ENCODE results near the gene PDIA3.
"Not testable (repeated sequence)": the region's sequence is repeated elsewhere in the genome, so short reads cannot be mapped to it uniquely, and the experiment has no call there.

The PDIA3 gene

DNA sequence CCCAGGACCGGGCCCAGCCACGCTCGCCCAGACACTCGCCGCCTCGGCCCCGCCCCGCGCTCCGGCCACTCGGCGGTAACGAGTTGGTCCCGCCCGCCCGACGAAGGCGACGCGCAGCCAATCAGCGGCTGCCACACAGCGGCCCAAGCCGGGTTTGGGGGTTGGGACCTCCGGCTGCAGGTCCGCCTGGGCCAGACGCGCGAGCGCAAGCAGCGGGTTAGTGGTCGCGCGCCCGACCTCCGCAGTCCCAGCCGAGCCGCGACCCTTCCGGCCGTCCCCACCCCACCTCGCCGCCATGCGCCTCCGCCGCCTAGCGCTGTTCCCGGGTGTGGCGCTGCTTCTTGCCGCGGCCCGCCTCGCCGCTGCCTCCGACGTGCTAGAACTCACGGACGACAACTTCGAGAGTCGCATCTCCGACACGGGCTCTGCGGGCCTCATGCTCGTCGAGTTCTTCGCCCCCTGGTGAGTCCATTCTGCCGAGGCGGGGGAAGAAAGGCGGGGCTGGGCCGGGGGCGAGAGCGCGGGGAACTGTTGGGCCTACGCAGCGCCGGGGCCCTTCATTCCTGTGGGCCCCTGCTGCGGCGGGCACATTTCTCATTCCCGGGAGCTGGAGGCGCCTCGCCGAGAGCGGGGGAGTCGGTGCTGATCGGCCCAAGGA is at the start of gene PDIA3:
Gene PDIA3 (plus strand): TSS at position 194 of the 658 bp plus-strand sequence. CDS start 102 bp downstream, at position 296.
- DNase-seq: peak; percentile 57

- no peak for DNase-seq
Observed at GRCh38 chr15:43702174-43702573, 44.1 kb upstream of the PDIA3 start.

DNA sequence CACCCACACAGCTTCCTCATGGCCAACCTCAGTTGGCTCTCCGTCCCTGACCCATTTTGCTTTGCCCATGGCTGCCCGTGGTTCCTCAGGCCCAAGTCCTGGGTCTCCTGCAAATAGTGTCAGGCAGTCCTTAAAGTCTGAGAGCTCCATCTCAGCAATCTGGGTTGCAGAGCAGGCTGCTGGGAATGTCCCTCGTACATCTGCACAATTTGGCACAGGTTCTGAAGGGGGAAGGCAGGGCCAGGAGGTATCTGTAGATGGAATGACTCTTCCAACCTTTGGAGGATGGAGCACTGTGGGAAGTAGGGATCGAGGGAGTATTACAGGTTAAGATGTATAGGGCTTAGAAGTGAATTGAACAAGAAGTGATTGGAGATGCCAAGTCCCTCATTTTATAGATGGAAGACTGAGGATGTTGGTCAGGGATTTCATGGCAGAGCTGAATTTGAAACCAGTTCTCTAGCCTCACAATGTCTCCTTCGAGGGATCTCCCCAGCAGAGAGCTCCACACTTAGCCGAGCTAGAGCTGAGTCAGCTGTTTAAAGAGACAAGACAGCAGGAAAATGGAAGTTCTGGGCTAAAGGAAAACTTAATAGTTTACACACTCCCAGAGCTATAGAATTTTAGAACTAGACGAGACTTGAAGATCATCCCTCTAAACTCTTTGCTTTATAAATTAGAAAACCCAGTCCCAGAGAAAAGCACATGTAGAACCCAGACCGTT is 43.4 kb upstream of the PDIA3 start:
- no peak for DNase-seq

GRCh38 chr15:43710431-43711131 is 35.7 kb upstream of the PDIA3 start:
- not testable (repeated sequence) for DNase-seq

- no peak for DNase-seq
Observed at GRCh38 chr15:43723151-43723550, 23.1 kb upstream of the PDIA3 start.

- not testable (repeated sequence) for DNase-seq
Observed at GRCh38 chr15:43726306-43726705, 19.9 kb upstream of the PDIA3 start.

DNA sequence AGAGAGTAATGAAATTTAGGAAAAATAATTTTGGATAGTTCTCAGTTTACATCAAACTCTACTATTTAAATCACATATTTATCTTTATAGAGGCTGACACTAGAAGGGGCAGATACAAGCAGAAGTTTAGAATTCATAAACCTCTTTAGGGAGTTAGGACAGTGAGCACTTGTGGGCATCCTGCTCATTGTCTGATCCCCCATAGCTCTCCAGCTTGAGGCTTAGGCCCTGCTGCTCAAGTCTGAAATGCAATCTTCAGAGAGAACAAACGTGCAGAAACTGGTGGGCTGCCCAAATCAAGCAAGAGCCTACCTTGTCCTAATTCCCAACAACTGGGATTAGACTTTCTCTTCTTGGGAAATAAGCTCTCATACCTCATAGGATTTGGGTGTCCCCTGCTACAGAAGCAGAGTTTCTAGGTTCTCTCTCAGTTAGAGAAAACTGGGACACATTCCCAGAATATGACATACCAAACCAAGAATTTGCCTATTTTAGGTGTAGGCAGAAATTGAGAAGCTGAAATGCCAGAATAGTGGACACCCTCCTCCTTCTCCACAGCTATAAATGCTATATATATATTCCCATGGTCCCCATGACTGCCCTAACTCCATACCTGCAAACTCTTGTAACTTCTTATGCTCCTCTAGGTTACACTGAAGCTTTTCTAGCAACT is 18.0 kb upstream of the PDIA3 start:
- DNase-seq: not testable (repeated sequence)

DNA sequence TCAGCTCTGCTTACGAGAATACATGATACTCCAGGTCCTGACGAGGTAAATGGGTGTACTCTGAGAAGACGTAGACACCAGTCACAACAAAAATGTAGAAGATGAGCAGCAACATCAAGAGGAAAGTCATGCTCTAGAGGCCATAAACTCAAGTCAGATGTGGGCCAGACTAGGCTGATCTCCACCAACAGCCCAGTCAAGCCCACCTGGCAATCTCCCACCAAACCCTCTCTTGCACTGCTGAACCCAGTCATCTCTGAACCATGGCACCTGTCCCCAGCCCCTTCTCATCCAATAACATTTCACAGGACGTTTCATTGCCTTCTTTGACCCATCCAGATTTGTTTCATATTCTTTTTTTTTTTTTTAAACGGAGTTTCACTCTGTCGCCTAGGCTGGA is 10.8 kb upstream of the PDIA3 start:
- no peak for DNase-seq

GRCh38 chr15:43746903-43747309 is 668 bp downstream of the PDIA3 start:
- DNase-seq: not testable (repeated sequence)

GRCh38 chr15:43748376-43748775 is 2.1 kb downstream of the PDIA3 start:
- DNase-seq: no peak

GRCh38 chr15:43749690-43750345 is 3.6 kb downstream of the PDIA3 start:
- DNase-seq: no peak

- DNase-seq: no peak
Observed at GRCh38 chr15:43751885-43752284, 5.6 kb downstream of the PDIA3 start.

DNA sequence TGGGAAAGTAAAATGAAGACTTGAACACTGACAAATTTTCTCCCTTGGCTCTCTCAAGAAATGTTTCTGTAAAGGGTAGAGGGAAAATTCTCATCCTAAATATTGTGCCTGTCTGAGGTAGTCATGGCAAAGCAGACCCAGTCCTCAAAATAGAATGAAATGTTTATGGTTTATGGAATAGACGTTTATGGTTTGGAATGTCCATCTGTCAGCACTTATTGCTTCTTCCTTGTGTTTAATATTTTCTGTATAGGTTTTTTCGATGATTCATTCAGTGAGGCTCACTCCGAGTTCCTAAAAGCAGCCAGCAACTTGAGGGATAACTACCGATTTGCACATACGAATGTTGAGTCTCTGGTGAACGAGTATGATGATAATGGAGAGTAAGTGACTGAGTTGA is 16.6 kb downstream of the PDIA3 start:
- DNase-seq: no peak

DNA sequence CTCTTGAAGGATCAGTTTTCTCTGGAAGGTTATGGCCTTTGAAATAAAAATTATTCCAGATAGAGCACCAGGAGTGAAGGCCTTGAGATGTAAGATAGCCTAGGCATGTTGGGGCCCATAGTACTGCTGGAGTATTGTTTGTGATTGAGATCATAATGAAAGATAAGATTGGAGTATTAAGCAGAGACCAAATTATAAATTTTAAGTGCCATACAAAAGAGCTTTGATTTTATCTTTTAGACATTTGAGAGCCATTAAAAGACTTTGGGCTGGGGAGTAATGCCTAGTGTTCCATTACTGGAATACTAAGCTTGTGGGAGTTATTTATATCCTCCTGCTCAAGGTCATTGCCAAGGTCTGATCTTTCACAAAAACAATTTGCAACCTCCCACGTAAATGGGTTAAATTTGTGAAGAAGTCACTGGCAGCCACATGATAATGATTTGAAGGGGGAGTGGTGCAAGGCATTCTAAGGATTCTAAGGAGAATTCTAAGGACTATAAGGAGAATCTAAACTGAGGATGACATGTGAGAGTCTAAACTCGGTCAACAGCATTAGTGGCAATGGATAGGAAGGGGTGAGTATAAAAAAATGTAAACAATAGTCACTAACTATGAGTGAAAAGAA is 17.7 kb downstream of the PDIA3 start:
- DNase-seq: no peak

DNA sequence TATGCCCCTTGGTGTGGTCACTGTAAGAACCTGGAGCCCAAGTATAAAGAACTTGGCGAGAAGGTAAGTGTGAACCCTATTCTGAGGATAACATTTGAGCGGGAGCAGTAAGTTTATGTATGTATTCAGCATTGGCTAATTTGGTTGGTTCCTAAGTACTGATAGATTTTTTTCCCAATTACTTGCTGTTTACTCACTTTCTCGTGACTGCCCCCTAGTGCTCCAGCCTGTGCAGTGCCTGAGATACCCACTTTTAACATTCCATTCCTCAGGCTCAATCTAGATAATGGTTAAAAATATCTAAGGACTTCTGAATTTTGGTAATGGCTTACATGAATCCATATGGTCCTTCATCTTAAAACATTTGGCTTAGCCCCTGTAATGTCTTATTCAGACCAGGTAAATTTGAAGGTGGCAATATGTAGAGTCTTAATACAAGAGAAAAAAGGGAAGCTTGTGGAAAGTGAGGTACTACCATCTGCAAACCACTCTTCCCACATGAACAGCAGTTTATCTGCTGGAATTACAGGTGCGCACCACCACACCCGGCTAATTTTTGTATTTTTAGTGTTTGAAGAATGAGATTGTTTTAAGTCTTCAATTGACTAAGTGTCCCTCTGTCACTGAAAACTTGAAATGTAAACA is 23.5 kb downstream of the PDIA3 start:
- DNase-seq: no peak

GRCh38 chr15:43771816-43772215 is 25.6 kb downstream of the PDIA3 start:
- DNase-seq: no peak

DNA sequence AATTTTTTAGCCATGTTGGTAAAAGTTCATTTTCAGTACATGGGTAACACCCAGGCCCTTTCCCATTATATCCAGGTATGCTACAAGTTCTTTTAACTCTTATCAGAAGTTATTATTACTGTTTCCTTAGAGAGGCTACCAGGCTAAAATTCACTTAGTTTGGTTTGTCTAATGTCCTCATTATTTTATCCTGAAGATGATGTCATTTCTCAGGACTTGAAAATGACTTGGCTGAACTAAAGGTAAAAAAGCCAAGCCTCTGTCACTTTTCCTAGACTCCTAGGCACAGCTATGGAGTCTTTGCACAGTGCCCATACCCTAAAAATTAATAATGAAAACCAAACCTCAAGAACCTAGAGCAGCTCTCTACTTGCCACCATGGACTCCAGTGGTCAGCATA is 26.4 kb downstream of the PDIA3 start:
- no peak for DNase-seq

- DNase-seq: no peak
Observed at GRCh38 chr15:43774062-43774461, 27.8 kb downstream of the PDIA3 start.

DNA sequence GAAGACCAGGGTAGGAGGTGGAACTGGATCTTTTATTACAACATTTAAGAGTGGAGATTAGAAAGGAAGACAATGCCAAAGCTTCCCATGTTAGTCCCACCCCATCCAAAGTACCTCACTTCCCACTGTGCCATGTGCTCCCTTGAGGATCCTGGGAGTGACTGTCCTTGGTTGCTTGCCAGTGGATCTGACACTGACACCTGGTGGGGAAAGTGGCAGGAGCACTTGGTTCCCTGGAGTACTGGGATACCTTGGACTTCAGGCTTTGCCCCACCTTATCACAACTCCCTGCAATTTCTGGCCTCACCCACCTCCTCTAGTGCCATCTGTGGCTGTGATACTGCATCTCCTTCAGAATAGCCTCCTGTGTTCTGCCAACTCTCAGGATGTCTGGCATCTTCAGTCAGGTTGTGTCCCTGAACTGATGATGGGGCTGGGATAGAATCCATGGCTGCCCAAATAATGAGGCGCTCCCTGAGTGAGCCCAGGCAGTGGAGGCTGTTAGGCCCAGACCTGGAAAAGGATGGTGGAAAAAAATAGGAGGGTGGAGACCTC is 29.2 kb downstream of the PDIA3 start:
- peak; percentile 52 for DNase-seq

- no peak for DNase-seq
Observed at GRCh38 chr15:43776101-43776717, 30.0 kb downstream of the PDIA3 start.

DNA sequence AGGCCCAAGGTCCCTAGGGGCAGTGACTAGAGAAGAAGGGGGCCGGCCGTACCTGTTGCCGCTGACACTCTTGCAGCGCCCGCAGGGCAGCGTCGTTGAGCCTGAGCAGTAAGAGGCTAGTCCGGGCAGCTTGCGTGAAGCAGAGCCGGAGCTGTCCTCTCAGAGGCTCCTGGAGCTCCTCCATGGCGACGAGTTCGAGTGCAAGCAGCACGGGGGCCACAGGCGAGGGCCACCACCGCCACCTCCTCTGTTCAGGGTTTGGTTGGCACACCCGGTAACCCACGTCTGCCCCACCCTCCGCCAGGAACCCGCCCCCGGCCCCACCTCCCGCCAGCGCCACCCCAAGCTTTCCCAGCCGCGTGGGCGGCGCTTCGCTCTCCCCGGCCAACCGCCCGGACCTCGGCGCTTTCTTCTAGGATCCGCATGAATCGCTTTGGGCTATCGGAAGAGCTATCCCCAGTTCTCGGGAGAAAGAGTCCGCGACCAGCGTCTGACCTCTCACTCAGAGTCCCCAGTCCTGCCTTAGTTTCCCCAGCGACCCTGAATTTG is 30.6 kb downstream of the PDIA3 start, which contains the start of gene ELL3:
Gene ELL3 (minus strand): TSS at position 249 of the 549 bp plus-strand sequence. CDS start 65 bp downstream, at position 184.
- peak; percentile 70 for DNase-seq

Data from NCI-H510A (cell line).